ENCODE results near the gene CFAP97D1.

DNA sequence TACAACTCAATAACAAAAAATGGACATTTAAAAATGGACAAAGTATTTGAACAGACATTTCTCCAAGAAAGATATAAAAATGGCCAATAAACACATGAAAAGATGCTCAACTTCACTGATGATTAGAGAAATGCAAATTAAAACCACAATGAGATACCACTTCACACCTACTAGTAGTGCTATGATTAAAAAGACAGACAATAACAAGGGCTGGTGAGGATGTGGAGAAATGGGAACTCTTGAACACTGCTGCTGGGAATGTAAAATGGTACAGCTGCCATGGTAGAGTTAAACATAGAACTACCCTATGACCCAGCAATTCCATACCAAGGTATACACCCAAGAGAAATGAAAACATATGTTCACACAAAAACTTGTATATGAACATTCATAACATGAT is 24.9 kb downstream of the CFAP97D1 start:
- TF ChIP-seq GATA3 (IDR thresholded peaks at IDR 0.05; ENCODE audit: low read depth, low read length) = no peak
- no peak for TF ChIP-seq GATA2 (IDR thresholded peaks at IDR 0.05; ENCODE audit: low read depth, low read length)
